Ishikawa (cell line): ENCODE measurements around the gene CCT3.

Experiments
- CEBPB ChIP-seq: IDR thresholded peaks from 2 replicates; pipeline ENCODE4 v1.6.1; 2012
- CREB1 ChIP-seq: IDR thresholded peaks from 2 replicates; pipeline ENCODE4 v1.6.1; 2012; ENCODE audit warnings: low read depth
- EGR1 ChIP-seq: IDR thresholded peaks from 2 replicates; pipeline ENCODE4 v1.6.1; 2012
- EP300 ChIP-seq: IDR thresholded peaks from 2 replicates; pipeline ENCODE4 v1.6.1; 2012; ENCODE audit warnings: borderline replicate concordance
- FOXM1 ChIP-seq: IDR thresholded peaks from 2 replicates; pipeline ENCODE4 v1.6.1; 2012; ENCODE audit warnings: low read depth, borderline replicate concordance
- MAX ChIP-seq: IDR thresholded peaks from 2 replicates; pipeline ENCODE4 v1.6.1; 2012
- NFIC ChIP-seq: IDR thresholded peaks from 2 replicates; pipeline ENCODE4 v1.6.1; 2012
- RAD21 ChIP-seq: IDR thresholded peaks from 2 replicates; pipeline ENCODE4 v1.6.1; 2012; ENCODE audit warnings: low read depth
- REST ChIP-seq: IDR thresholded peaks from 2 replicates; pipeline ENCODE4 v1.6.1; 2012; ENCODE audit warnings: low read depth, mild to moderate bottlenecking
- TAF1 ChIP-seq: IDR thresholded peaks from 2 replicates; pipeline ENCODE4 v1.6.1; 2012; ENCODE audit warnings: low read depth, mild to moderate bottlenecking
- TCF12 ChIP-seq: IDR thresholded peaks from 2 replicates; pipeline ENCODE4 v1.6.1; 2012; ENCODE audit warnings: low read depth
- YY1 ChIP-seq: IDR thresholded peaks from 2 replicates; pipeline ENCODE4 v1.6.1; 2012; ENCODE audit warnings: low read depth
- ZBTB7A ChIP-seq: IDR thresholded peaks from 2 replicates; pipeline ENCODE4 v1.6.1; 2012; ENCODE audit warnings: low read depth

- TF ChIP-seq MAX (no peak), YY1 (no peak), TCF12 (no peak), RAD21 (no peak), EP300 (no peak), REST (no peak), EGR1 (no peak), TAF1 (no peak), CREB1 (no peak), FOXM1 (no peak), NFIC (no peak), ZBTB7A (no peak), CEBPB (no peak)
These were observed 45.9 kb upstream of the CCT3 start for GRCh38 chr1:156384007-156384406.
